MV-4-11 (cell line): ENCODE results near the gene IFNB1.

Experiments
- DNase-seq: peaks from one replicate; lab custom pipeline; 2025; lab: John Stamatoyannopoulos, UW

IFNB1 gene

DNA sequence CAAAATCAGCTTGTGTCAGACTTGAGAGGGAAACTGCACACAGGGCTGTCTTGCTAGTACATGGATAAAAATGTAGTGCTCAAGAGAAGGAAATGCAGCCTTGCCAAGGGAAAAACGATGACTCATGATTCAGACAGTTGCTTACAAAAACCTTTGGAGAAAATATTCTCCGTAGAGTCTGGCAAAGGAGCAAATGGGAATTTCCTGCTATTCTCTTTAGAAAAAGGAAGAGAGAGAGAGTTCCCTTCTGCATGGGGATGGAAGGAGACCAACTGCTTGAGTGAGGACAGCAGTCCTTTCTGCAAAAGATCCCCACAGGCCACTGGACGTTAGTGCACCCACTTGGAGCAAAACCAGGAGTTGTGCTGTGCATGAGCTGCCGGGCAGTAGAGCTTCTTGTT, 7.6 kb downstream of the IFNB1 start:
- DNase-seq: no peak

DNA sequence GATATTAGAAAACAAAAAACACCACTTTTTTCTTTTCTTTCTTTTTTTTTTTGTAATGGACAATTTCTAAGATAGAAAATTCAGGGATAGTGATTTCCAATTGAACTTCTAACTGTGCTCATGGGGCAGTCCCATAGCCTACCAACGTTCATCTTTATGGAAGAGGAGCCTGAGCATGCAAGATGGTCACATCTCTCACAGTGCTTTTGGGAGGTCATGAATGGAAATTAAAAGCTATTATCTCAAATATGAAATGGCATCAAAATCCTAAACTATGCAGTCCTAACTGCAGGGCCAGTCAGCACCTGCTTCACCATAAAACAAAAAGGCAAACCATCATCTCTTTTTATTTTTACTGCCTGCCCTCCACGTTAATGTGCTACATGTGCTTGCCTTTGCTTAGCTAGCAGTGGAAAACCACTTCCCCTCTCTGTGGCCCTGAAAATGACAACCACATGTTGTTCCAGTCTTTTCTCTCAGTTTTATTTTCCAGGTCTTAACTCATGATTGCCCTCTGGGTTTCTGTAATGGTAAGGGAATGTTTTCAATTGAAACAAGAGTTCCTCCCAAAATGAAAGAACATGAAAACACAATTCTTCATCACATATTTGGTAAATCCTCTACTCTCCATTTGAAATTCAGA, 16.7 kb downstream of the IFNB1 start:
- DNase-seq: peak; percentile 78

DNA sequence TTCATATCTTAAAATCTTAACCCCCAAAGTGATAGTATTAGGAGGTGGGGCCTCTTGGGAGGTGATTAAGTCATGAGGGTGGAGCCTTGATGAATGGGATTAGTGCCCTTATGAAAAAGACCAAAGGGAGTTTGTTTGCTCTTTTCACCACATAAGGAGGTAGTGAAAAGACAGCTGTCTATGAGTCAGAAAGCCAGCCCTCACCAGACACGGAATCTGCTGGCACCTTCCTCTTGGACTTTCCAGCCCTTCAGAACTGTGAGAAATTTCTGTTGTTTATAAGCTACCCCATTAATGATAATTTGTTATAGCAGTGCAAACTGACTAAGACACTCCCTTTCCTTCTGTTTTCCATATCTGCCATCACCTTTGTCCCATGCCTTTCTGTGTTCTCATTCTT, 20.8 kb downstream of the IFNB1 start:
- DNase-seq: peak; percentile 32

DNA sequence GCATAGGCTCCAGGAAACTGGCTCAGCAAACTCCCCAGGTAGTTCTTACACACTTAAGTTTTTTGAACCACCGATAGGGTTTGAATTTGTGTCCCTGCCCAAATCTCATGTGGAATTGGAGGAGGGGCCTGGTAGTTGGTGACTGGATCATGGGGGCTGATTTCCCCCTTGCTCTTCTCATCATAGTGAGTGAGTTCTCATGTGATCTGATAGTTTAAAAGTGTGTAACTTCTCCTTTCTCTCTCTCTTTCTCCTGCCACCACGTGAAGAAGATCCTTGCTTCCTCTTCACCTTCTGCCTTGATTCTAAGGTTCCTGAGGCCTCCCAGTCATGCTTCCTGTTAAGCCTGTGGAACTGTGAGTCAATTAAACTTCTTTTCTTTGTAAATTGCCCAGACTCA, 23.9 kb downstream of the IFNB1 start:
- DNase-seq: peak; percentile 36

DNA sequence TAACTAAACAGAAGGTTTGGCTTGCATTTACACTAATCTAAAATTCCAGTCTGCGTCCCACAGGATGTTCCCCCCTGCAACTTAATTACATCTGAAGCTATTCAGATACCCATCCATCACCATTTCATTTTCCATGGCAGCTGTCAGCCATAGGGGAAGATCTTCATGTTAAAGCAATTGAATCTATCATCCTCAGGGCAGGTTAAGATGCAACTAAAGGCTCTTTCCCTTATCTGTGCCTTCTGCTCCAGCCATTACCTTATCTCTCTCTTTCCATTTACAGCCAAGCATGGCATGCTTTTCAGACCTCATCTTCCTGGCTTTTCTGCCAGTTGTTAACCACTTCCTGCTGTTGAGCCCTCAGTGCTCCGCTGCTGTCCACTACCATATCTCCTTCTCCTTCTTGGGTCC, 30.5 kb downstream of the IFNB1 start:
- DNase-seq: peak; percentile 79

DNA sequence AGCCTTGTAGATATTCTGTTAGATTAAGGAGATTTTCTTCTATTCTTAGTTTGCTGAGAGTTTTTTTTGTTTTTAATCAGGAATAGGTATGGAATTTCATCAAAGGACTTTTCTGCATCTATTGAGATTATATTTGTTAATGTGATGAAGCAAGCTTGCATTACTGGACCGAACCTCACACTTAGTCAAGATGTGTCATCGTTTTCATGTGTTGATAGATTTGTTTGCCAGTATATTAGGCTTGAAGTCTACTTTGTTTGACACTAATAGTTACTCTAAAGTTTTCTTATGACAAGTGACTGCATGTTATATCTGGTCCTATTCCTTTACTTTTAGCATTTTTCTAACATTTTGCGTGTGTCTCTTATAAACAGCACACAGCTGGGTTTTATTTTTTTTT, 33.9 kb downstream of the IFNB1 start:
- no peak for DNase-seq

DNA sequence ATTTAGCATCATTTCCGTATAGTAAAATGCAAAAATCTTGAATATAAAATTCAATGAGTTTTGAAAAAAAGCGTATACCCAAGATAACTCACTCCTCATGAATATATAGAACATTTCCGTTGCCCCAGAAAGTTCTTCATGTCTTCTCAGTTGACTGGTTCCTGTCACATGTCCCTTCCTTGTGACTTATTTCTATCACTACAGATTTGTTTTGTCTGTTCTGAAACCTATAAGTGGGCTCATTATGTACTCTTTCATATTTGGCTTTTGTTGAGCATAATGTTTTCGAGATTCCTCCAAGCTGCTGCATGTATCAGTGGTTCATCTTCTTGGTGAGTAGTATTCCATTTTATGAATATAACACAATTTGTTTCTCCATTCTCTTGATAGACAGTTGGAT, 35.3 kb downstream of the IFNB1 start:
- DNase-seq: no peak

DNA sequence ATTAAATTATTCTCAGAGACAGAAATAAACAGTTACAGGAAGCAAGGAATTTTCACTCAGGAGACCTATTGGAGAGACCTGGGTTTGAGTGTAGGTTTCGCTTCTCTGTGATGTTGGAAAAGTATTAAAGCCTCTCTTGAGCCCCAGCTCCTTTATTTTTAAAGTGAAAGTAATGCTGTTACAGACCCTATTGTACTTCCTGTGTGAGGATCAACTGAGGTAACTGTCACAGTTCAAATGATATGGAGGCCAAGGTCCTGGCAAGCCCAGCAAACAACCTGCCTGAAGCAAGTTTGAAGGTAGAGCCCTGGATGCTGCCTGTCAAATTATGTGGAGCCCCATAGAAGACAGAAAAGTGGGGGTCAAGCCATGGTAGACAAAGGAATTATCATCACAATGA, 38.4 kb downstream of the IFNB1 start:
- DNase-seq: no peak

DNA sequence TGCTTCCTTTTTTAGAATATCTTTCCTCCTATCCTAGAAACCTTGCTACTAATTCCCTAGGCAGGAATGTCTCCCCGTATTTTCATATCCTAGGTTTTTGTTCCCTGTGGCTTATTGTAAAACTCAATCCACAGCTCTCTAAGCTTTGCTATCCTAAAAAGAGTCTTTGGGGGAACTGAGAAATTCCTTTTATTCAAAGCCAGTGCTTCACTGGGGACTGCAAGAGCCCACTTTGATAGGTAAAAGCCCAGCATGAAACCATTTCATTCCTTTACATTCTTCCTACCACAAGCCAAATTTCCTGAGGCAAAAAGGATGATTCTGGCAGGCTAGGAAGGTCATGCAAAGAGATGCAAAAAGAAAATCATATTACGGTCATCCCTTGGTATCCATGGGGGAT, 40.5 kb downstream of the IFNB1 start:
- no peak for DNase-seq

DNA sequence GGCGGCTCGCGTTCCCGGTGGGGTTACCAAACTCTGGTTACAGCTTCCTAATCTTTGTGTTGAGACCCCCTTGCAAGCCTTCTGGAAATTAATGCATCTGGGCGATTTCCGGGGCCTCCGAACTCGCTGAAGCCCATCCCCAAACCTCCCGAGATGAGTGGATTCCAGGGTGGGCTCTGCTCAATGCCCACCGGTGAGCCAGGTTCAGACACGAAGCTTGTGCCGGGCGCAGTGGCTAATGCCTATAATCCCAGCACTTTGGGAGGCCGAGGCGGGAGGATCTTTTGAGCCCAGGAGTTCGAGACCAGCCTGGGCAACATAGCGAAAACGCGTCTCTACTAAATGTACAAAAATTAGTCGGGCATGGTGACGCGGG, 45.9 kb downstream of the IFNB1 start:
- no peak for DNase-seq

DNA sequence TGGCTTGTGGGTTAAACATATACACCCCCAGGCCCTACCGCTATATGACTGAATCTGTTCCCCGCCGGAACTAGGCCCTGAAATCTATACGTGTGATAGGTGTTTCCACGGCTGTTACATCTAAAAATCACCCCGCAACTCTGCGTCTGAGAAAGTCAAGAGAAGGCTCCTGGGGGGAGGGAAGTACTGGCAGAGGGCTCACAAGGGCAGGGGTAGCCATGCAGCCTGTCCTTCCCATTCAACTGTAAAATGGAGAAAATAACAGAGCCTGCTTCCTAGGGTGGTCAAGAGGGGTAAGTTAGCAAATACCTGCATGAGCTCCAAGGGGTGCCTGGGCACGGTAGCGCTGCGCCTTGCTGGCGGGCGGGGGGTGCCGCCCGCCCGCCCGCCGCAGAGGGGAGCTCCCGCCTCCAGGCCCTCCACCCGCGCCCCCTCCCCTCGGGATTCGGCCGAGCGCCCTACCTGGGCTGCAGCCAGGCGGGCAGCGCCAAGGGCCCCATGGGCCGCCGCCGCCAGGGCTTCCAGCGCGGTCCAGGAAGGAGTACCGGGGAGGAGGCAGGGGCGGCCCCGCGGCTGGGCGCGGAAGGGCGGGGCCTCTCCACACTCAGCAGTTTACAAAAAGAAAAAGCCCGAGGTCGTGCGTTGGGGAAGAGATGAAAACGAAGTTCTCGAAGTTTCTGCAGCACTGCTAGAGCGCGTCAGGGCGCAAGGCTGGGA, 46.5 kb downstream of the IFNB1 start, which contains the start of gene HACD4:
TSS of gene HACD4 (minus strand) at position 550 of the 717 bp plus-strand sequence. CDS start at position 500, 50 bp downstream.
- peak; percentile 46 for DNase-seq

DNA sequence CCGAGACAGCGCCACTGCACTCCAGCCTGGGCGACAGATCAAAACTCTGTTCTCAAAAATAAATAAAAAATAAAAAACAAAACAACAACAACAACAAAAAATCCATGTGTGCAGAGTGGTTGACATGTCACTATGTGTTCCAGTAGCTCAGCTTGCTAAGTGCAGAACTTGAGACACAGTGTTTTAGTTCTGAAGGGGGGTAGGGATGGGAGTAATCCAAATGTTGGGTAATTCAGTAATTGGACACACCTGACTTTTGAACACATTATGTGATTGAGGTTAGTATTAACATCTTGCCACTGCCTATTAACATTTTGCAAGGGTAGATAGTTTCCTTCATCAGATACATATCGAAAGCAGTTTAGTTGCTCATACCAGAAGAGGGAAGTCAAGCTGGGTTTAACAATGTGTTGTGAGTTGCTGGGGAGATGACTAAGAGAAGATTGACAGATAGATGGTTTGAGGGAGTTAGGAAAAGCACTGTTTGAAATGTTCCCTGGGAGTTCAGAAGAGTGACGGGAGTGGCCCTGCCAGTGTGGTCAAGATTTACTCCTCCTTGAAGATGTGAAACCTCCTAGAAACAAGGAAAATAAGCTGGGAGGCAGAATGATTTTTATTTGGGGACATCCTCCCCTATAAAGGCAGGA, 47.2 kb downstream of the IFNB1 start:
- DNase-seq: peak; percentile 93

DNA sequence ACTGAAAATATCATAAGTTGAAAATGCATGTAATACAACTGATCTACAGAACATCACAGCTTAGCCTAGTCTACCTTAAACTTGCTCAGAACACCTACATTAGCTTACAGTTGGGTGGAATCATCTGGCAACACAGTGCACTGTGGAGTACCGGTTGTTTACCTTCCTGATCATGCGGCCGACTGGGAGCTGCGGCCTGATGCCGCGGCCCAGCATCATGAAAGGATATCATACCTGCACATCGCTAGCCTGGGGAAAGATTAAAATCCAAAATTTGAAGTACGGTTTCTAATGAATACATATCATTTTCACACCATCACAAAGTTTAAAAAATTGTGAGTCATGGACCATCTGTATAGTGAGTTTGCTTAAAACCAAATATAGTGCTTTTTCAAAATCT, 48.1 kb downstream of the IFNB1 start:
- no peak for DNase-seq

DNA sequence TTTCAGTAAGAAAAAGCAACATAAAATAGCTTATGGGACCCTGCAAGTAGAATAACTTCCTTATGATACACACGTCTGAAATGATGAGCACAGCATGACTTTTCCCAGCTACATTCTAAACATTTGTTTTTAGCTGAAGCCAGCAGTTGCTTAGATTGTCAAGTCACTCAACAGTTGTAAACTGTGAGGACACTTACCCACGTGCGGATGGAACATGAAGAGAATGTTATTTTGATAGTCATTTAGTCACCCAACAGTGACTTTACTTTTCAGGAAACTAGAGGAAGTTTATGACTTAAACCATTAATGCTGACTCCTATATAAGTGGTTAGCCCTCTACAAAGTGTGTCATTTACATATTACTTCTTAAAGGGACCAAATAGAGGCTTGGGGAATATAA, 49.3 kb downstream of the IFNB1 start:
- no peak for DNase-seq

DNA sequence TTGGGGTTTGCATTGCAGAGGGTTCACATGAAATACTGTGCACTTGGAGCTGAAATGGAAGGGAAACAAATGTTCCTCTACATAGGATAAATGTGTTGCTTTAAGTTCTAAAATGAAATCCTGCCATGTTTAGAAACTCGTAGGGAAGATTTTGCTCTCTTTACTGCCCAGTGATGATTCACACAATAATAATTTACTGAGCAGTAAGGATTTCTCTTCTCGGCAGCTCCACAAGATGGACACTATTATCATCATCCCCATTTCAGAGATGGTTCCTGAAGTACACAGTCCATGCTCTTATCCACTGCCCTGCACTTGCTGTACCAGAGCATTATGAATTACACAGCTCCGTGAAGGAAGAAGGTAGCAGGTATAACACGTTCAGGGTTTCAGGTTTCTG, 50.4 kb downstream of the IFNB1 start:
- DNase-seq: no peak
